Panc1 (cell line): Measurements from ENCODE around the gene MXD4. TPM values are rescaled to one million over a fixed set of nuclear protein-coding genes. Genes with fewer than 3 reads are reported as not detected.

Source experiments
- ATAC-seq: fragments of 200-7000 bp; cut with Tn5 transposase; 2 replicates; pipeline ENCODE4 v1.9.1; 2020; ENCODE audit warnings: mild to moderate bottlenecking, moderate library complexity
- BruUV-seq: library from RNA; stranded (reverse); fragments of 400-500 nt; replicated peaks from 2 replicates; lab custom pipeline; 2021; lab: Mats Ljungman, UMichigan
- CTCF ChIA-PET: fragments of 300-600 bp; sonication (Branson Sonifier 250); formaldehyde crosslinking; loops from one replicate; lab custom pipeline; 2022; ENCODE audit warnings: antibody characterized with exemption; lab: Charles Lee
- POLR2A ChIA-PET: fragments of 300-600 bp; sonication (Branson Sonifier 250); formaldehyde crosslinking; loops from one replicate; lab custom pipeline; 2022; ENCODE audit warnings: antibody characterized with exemption; lab: Charles Lee
- DNase-seq: peaks from one replicate; pipeline ENCODE4 v3.0.0-alpha.2; 2010; ENCODE audit warnings: low read depth, low spot score
- H3K27ac ChIP-seq: 2 replicates; pipeline ENCODE4 v1.5.1; 2011; ENCODE audit warnings: mild to moderate bottlenecking, low read length, inconsistent platforms
- H3K27me3 ChIP-seq: fragments of 200-500 bp; sonication (Bioruptor generic); 2 replicates; pipeline ENCODE4 v1.6.0; 2014; ENCODE audit warnings: low read length, inconsistent platforms; ENCODE audit not compliant: control insufficient read depth, insufficient read depth
- H3K36me3 ChIP-seq: fragments of 200-500 bp; sonication (Bioruptor generic); 2 replicates; pipeline ENCODE4 v1.5.1; 2014; ENCODE audit warnings: inconsistent platforms, mild to moderate bottlenecking, low read length, moderate library complexity; ENCODE audit not compliant: control insufficient read depth, insufficient read depth
- H3K4me1 ChIP-seq: 2 replicates; pipeline ENCODE4 v1.5.1; 2011; ENCODE audit warnings: inconsistent platforms, mild to moderate bottlenecking, low read length, moderate library complexity; ENCODE audit not compliant: control insufficient read depth, insufficient read depth
- H3K4me3 ChIP-seq, 2 experiments: 2 replicates each; pipeline ENCODE4 v1.5.1; 2011 to 2012; ENCODE audit warnings: low read depth in 2 of 2, low read length in 2 of 2, mild to moderate bottlenecking in 2 of 2, inconsistent platforms in 1 of 2, moderate library complexity in 1 of 2
- H3K9me3 ChIP-seq: fragments of 200-500 bp; sonication (Bioruptor generic); 2 replicates; pipeline ENCODE4 v1.5.1; 2014; ENCODE audit warnings: low read depth, mild to moderate bottlenecking, inconsistent platforms, low read length, moderate library complexity; ENCODE audit not compliant: control insufficient read depth, insufficient read depth
- POLR2AphosphoS5 ChIP-seq: IDR thresholded peaks from 2 replicates; pipeline ENCODE4 v1.6.1; 2012; ENCODE audit warnings: mild to moderate bottlenecking, low read depth, low read length, moderate library complexity
- SIN3A ChIP-seq: IDR thresholded peaks from 2 replicates; pipeline ENCODE4 v1.6.1; 2012; ENCODE audit warnings: low read depth, mild to moderate bottlenecking, low read length, moderate library complexity, borderline replicate concordance; ENCODE audit not compliant: insufficient read depth
- TCF7L2 ChIP-seq: IDR thresholded peaks from 2 replicates; pipeline ENCODE4 v1.6.1; 2011; ENCODE audit warnings: mild to moderate bottlenecking, low read depth, low read length, inconsistent platforms
- in situ Hi-C: cut with HindIII; loops from 2 replicates; pipeline ENCODE4 v1.10.0; 2016; ENCODE audit warnings: low sequenced_read_pairs, low pct_unique_long_range_greater_than_20kb
- intact Hi-C: fragments of 100-400 bp; cut with micrococcal nuclease; formaldehyde crosslinking; loops from one replicate; pipeline ENCODE4 v1.10.0; 2022; ENCODE audit not compliant: unreplicated experiment
- total RNA-seq: library from RNA; stranded (reverse); gene quantifications from one replicate; pipeline ENCODE4 v1.2.1, GENCODE V29; 2021; ENCODE audit not compliant: unreplicated experiment
- TF ChIP-seq, protein P1 (sequence below): fragments of 450-650 bp; IDR thresholded peaks from 2 replicates; pipeline ENCODE4 v1.5.1; 2017; ENCODE audit warnings: mild to moderate bottlenecking
- TF ChIP-seq, protein P2 (sequence below), 2 experiments: IDR thresholded peaks; 2 replicates each; pipeline ENCODE4 v1.6.1; 2011 to 2012; ENCODE audit warnings: low read depth in 2 of 2, control low read depth in 1 of 2, low read length in 1 of 2, mild to moderate bottlenecking in 1 of 2, moderate library complexity in 1 of 2; ENCODE audit not compliant: insufficient read depth in 1 of 2

MXD4 gene
- total RNA-seq, 1 experiment from 2014 or later = 32.7 TPM

DNA sequence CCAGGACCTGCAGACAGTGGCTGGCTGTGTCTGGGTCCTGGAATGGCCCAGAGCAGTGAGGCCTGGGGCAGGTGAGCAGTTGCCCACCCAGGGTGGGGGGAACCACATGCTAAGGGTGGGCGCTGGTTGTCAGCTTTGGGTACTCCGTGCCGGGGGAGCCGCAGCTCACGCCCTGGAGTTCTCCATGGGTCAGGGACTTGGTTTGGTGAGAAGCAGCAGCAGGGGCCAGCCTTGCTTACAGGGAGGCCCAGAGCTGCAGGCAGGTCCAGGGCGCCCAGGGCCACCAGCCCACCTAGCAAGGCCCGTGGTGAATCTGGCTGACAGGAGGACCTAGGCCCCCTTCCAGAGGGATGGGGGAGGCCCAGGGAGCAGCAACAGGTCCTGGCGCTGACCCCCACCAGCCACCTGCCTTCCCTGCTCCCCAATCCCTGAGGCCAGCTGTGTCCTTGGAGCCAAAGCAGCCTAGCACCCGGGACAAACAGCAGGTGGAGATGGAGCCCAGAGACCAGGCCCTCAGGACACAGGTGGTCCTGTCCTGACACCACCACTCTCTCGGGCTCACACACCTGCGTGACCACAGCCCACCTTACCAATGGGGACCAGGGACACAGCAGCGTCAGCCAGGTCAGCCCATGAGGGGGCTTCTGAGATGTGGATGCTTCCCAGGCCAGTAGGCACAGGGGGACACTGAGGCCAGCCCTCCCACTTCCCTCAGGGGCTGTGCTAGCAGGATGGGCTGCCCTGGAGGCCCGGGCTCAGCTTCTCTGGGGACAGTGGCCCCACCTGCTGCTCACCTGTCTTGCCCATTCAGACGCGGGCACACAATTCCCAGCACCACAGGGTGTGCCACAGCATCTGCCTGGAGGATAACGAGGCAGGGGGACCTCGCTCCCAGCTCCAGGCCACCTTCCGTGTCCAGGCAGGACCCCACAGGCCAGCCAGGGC is 3.5 kb downstream of the MXD4 start:
- in situ Hi-C loops = no loop called here
- no peak overlapping the region for H3K27ac ChIP-seq
- intact Hi-C loops = no loop called here
- no peaks in the 10 kb centered on the region; the same call in 1 of the 2 replicates for H3K4me1 ChIP-seq
- H3K27me3 ChIP-seq = no peaks in the 10 kb centered on the region
- DNase-seq (no peak), ATAC-seq (no peak)
- no TSS peak for BruUV-seq
- H3K4me3 ChIP-seq = no peak overlapping the region
- ChIA-PET POLR2A (no interaction called here), CTCF (interaction anchor here (0.6 kb wide), 1 partner anchor 97 kb away, joined by 5 read pairs; no protein-coding TSS in a partner anchor)
- no peaks in the 10 kb centered on the region; the same call in 1 of the 2 replicates for H3K36me3 ChIP-seq
- no peaks in the 10 kb centered on the region for H3K9me3 ChIP-seq
- TF ChIP-seq SIN3A (no peak), TCF7L2 (no peak), POLR2AphosphoS5 (no peak)
- TF ChIP-seq, protein P1, sequence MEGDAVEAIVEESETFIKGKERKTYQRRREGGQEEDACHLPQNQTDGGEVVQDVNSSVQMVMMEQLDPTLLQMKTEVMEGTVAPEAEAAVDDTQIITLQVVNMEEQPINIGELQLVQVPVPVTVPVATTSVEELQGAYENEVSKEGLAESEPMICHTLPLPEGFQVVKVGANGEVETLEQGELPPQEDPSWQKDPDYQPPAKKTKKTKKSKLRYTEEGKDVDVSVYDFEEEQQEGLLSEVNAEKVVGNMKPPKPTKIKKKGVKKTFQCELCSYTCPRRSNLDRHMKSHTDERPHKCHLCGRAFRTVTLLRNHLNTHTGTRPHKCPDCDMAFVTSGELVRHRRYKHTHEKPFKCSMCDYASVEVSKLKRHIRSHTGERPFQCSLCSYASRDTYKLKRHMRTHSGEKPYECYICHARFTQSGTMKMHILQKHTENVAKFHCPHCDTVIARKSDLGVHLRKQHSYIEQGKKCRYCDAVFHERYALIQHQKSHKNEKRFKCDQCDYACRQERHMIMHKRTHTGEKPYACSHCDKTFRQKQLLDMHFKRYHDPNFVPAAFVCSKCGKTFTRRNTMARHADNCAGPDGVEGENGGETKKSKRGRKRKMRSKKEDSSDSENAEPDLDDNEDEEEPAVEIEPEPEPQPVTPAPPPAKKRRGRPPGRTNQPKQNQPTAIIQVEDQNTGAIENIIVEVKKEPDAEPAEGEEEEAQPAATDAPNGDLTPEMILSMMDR = no peak
- TF ChIP-seq, protein P2, sequence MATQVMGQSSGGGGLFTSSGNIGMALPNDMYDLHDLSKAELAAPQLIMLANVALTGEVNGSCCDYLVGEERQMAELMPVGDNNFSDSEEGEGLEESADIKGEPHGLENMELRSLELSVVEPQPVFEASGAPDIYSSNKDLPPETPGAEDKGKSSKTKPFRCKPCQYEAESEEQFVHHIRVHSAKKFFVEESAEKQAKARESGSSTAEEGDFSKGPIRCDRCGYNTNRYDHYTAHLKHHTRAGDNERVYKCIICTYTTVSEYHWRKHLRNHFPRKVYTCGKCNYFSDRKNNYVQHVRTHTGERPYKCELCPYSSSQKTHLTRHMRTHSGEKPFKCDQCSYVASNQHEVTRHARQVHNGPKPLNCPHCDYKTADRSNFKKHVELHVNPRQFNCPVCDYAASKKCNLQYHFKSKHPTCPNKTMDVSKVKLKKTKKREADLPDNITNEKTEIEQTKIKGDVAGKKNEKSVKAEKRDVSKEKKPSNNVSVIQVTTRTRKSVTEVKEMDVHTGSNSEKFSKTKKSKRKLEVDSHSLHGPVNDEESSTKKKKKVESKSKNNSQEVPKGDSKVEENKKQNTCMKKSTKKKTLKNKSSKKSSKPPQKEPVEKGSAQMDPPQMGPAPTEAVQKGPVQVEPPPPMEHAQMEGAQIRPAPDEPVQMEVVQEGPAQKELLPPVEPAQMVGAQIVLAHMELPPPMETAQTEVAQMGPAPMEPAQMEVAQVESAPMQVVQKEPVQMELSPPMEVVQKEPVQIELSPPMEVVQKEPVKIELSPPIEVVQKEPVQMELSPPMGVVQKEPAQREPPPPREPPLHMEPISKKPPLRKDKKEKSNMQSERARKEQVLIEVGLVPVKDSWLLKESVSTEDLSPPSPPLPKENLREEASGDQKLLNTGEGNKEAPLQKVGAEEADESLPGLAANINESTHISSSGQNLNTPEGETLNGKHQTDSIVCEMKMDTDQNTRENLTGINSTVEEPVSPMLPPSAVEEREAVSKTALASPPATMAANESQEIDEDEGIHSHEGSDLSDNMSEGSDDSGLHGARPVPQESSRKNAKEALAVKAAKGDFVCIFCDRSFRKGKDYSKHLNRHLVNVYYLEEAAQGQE (IDR thresholded peaks at IDR 0.05; ENCODE audit: insufficient read depth in 1 of 2, low read depth in 2 of 2, low read length in 1 of 2) = no peak

DNA sequence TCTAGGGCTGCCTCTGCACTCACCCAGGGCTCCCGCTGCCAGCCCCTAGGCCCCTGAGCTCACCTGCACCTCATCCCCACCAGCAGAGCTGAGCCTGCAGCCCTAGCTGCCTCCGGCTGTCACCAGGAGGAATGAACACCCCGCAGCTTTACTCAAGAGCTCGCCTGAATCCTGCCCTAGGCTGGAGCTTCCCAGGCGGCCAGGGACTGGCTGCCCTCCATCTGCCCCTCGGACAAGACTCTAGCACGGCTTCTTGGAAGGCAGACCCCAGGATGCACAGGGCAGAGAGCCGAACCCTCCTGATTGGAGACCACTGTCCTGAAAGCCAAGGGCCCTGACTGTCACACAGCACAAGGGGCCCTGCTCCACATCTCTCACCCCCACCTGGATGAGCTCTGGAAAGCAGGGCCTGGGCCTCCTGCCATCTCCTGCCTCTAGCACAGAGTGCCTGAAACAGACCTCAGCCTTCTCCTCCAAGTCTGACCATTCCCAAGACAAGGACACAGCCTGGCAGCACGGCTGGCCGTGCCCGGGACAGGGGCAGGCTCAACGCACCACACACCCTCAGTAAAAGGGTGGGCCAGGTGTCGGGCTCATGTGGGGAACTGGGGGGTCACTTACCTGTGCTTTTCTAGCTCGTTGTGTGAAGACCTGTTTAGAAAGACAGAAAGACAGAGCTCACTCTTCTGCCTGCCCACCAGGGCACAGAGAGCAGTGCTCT is 4.4 kb downstream of the MXD4 start:
- POLR2A ChIA-PET = no interaction called here
- H3K27ac ChIP-seq = no peak overlapping the region
- ATAC-seq (no peak), DNase-seq (no peak)
- in situ Hi-C loops = no loop called here
- intact Hi-C loops = no loop called here
- no peaks in the 10 kb centered on the region; the same call in 1 of the 2 replicates for H3K36me3 ChIP-seq
- H3K9me3 ChIP-seq = no peaks in the 10 kb centered on the region
- CTCF ChIA-PET = interaction anchor here (0.6 kb wide), 1 partner anchor 98 kb away, joined by 5 read pairs; no protein-coding TSS in a partner anchor
- TF ChIP-seq, protein P2 (IDR thresholded peaks at IDR 0.05; ENCODE audit: insufficient read depth in 1 of 2, low read depth in 2 of 2, low read length in 1 of 2) = no peak
- TF ChIP-seq POLR2AphosphoS5 (no peak), SIN3A (no peak), TCF7L2 (no peak)
- TF ChIP-seq, protein P1 = no peak
- no TSS peak for BruUV-seq
- no peaks in the 10 kb centered on the region; the same call in 1 of the 2 replicates for H3K4me1 ChIP-seq
- no peaks in the 10 kb centered on the region for H3K27me3 ChIP-seq
- H3K4me3 ChIP-seq = no peak overlapping the region
